Activated CD8-positive, alpha-beta memory T cell treated with anti-CD3 and anti-CD28 coated beads, Interleukin-2, amount 50 U/mL, for 4 hours (primary cell): ENCODE results near the gene GABRB3.

Experiments
- DNase-seq: peaks from one replicate; pipeline ENCODE4 v3.0.0-alpha.2; 2020

Gene GABRB3

DNA sequence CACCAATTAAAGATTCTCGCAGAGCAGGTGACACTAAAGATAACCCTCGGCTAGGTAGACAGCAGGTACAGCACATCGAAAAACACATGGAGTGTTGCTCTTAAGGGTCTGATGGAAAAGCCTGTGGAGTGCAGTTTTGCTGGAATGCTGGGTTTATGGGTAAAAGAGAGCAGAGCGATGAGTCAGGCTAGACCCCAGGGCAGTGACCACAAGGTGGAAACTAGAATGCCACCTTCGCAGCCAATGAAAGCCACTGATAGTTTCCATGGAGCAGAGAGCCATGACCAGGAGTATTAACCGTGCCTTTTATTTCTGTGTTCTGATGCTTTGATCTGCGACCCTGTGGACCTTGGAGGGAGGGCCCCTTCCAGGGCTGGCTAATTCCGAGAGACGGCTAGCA is 149.8 kb downstream of the GABRB3 start:
- no peak for DNase-seq

GRCh38 chr15:26621816-26622215 is 151.1 kb downstream of the GABRB3 start:
- DNase-seq, result no peak

- DNase-seq, result no peak
Measured at GRCh38 chr15:26620528-26621458, 152.1 kb downstream of the GABRB3 start.

- no peak for DNase-seq
Measured at GRCh38 chr15:26615927-26616302, 157.0 kb downstream of the GABRB3 start.

- no peak for DNase-seq
Measured at GRCh38 chr15:26615188-26615926, 157.5 kb downstream of the GABRB3 start.

DNA sequence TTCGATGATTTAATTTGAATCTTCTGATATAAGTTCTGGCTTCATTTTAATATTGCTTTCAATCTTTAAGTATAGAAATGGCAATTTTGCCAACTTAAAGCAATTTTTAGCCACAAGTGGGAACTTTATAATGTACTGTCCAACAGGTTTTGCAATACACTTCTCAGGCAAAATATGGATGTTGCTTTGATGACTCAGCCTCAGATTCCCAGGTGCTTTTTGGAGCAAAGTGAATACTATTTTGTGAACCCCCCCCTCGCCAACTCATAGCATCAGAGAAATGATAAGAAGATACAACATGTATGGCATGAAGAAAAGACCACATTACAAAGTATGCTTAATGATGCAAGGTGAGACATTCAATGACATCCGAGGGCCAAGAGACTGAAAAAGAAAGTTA is 158.1 kb downstream of the GABRB3 start:
- DNase-seq, result no peak

DNA sequence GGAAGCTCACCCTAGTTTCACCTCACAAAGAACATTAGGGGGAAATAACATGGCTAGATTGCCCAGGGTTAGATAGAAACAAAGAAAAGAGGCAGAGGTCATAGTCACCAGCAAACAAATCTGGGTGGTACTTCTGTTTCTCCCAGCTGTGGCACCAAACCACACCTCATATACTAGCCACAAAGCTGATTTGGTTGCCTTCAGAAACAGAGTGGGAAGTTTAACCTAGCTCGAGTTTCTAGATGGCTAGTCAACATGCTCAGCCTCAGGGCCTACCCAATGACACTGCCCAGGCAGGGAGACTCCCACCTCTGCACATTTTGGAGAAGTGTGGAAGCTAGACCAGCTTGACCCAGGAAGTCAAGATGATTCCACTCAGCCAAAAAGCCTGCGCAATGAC is 174.2 kb downstream of the GABRB3 start:
- DNase-seq, result no peak

DNA sequence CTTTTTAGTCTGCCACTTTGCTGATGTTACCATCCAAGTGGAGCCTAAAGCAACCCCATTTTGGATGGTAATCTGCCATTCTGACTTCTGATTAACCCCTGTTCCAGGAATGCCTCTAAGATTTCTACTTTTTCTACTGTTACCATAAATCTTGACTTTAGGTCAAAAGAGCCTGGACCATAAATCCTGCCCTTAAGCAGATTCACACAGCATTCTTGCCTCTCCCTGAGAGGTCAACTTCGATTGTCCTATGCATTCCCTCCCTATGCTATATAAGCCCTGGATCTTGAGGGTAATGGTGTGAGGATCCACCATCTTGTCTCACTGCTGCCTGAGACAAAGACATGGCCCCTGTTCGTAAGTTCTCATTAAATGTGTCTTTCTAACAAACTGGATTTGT is 177.3 kb downstream of the GABRB3 start:
- DNase-seq, result no peak

DNA sequence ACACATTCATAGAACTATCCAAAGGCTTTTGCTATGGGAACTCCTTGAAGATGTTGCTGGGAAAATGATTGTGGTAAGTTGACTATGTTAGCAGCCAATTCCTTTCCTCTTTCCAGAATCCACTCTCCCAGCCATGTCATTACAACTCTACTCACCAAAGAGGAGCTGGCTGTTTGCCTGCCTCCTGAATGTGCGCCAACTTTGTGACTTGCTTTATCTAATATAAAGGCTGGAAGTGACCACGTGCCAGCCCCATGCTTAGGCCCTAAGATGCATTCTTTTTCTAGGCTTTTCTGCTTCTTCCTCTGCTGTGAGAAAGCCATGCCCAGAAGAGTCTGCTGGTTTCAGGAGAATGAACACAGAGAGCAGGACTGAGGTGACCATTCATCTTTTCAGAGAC is 182.2 kb downstream of the GABRB3 start:
- no peak for DNase-seq

DNA sequence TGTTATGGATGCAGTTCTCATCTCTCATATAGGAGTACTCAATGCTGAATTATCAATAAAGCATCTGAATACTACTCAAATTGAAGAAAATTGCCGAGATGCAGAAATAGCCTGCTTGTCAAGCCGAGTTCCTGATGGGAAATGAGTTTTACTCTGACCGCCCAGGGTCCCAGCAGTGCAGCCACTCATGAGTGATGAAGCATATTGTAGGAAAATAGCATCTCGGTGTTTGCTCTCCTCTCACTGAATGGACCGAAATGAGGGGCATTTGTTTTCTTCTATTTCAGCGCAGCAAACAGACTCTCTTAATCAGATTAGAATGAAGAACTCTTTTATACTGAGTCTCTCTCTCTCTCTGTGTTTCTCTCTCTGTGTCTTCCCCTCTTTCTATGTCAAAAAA is 190.0 kb downstream of the GABRB3 start:
- DNase-seq, result no peak

DNA sequence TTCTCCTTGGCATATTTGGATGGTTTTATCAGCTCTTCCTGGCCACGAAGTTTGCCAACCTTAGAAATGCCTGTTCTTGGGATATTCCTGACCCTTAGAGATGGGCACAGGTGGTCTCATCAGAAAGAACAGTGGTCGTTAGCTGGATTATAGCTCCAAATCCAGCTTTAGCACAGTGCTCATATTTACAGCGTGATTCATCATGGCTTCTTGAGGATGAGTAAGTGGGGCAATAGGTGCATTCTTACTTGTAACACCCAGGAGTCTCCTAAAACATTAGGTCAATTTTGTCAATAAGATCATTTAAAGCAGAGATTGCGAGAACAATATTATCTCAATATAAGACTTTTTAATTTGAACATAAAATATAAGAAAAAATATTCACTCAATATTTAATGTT is 191.9 kb downstream of the GABRB3 start:
- no peak for DNase-seq

DNA sequence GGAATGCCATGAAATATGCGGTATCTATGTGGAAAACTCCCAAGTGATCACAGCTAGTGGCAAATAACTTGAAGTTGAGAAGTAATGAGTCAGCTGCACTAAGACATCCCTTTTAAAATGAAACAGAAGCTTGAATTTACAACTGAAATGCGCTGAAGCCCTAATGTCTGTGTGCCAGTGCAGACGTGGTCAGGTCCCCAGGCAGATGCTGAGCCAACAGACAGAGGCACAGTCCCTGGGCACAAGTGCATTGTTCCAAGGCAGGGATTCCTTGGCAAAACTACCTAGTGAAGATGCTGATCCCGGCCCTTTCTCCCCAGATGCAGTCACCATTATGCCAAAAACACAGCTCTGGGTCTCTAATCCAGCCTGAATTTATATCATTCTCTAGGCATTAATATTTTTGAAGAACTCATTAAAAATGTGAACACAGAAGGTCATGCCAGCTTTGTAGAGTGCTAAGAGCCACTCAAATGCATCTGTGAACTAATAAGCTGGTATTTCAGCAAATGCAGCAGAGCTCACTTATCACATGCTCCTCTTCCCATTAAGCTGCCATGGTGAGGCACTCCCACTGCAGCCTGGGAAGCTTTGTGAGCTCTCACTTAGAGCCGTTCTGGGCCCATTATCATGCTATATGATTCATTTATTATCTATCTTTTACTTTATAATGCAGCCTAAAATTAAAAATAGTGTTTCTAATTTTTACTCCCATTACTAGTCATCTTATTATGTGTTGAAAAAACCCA is 200.1 kb downstream of the GABRB3 start:
- DNase-seq, result no peak

- no peak for DNase-seq
Measured at GRCh38 chr15:26571346-26571745, 201.5 kb downstream of the GABRB3 start.

- no peak for DNase-seq
Measured at GRCh38 chr15:26565542-26565941, 207.3 kb downstream of the GABRB3 start.

- no peak for DNase-seq
Measured at GRCh38 chr15:26564361-26564760, 208.5 kb downstream of the GABRB3 start.

- DNase-seq, result no peak
Measured at GRCh38 chr15:26562336-26562735, 210.5 kb downstream of the GABRB3 start.

DNA sequence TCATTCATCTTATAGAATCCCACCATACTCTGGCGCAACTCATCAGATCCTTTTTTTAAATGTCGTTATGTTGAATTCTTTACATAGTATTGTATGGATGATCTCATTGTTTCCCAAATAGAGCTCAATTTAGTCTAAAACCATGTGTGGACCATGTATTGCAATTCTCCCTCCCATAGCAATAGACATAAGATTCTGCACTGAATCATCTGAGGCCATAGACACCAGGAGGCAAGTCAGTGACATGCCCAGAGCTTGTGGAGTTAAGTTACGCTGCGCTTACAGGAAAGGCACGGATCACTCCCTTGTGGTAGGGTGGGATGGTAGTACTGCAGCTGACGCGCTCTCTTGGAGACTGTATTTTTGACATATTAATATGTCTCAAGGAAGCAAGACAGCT is 211.0 kb downstream of the GABRB3 start:
- no peak for DNase-seq

GRCh38 chr15:26561130-26561529 is 211.7 kb downstream of the GABRB3 start:
- no peak for DNase-seq

- DNase-seq, result no peak
Measured at GRCh38 chr15:26555898-26556297, 217.0 kb downstream of the GABRB3 start.

DNA sequence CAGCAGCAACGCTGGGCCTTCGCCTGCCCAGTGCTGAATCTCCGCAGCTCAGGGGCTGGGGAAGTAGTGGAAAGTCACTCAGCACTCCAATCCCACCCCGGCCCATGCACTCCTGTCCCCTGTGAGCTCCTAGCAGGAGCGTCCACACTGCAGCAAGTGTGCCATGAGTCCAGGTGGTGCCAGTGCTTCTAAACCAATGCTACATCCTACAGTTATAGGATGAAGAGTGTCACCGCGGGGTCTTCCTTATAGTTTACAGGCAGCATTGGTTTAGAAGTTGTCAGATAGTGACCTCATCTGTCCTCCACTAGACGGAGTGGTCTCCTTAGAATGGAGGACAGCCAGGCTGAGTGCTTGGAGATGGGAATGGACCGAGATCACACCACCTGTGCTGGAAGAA is 221.4 kb downstream of the GABRB3 start:
- DNase-seq, result no peak

- DNase-seq, result no peak
Measured at GRCh38 chr15:26550880-26551279, 222.0 kb downstream of the GABRB3 start.

DNA sequence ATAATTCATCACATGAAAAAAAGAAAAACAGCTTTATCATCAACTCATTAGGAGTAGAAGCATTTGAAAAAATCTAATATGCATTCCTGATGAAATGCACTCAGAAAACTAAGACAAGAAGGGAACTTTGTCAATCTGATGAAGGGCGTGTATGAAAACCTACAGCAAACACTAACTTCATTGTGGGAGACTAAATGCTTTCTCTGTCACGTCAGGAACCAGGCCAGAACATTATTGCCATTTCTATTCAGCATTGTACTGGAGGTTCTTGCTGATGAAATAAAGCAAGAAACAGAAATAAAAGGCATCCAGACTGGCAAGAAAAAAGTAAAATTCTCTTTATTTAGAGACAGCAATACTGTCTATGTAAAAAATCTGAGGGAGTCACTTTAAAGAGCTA is 235.2 kb downstream of the GABRB3 start:
- no peak for DNase-seq

DNA sequence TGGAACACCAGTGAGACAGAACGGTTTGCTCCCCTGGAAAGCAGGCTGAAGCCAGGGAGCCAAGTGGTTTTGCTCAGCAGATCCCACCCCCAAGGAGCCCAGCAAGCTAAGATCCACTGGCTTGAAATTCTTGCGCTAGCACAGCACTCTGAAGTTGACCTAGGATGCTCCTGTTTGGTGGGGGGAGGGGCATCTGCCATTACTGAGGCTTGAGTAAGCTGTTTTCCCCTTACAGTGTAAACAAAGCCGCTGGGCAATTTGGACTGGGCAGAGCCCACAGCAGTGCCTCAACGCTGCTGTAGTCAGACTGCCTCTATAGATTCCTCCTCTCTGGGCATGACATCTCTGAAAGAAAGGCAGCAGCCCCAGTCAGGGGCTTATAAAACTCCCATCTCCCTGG is 241.4 kb downstream of the GABRB3 start:
- DNase-seq, result no peak

- DNase-seq, result no peak
Measured at GRCh38 chr15:26525096-26525495, 247.8 kb downstream of the GABRB3 start.
